SJSA1 (cell line): ENCODE results near the gene TSPAN17. TPM values are rescaled to one million over a fixed set of nuclear protein-coding genes. Genes with fewer than 3 reads are reported as not detected.

Experiments
- DNase-seq, 2 experiments: peaks; one replicate each; pipeline ENCODE4 v3.0.0-alpha.2; 2015 to 2020; ENCODE audit warnings: low spot score in 2 of 2, low read depth in 1 of 2
- H3K27ac ChIP-seq: fragments of 250-450 bp; sonication (Bioruptor Pico); 2 replicates; pipeline ENCODE4 v1.5.1; 2020; ENCODE audit warnings: mild to moderate bottlenecking, moderate library complexity
- H3K27me3 ChIP-seq: fragments of 250-450 bp; sonication (Bioruptor Pico); replicated peaks from 2 replicates; pipeline ENCODE4 v1.5.1; 2020; ENCODE audit warnings: mild to moderate bottlenecking, moderate library complexity
- H3K36me3 ChIP-seq: fragments of 250-450 bp; sonication (Bioruptor Pico); 2 replicates; pipeline ENCODE4 v1.5.1; 2020; ENCODE audit warnings: mild to moderate bottlenecking
- H3K4me1 ChIP-seq: fragments of 250-450 bp; sonication (Bioruptor Pico); replicated peaks from 2 replicates; pipeline ENCODE4 v1.6.1; 2021; ENCODE audit warnings: mild to moderate bottlenecking
- H3K4me3 ChIP-seq: fragments of 250-450 bp; sonication (Bioruptor Pico); 2 replicates; pipeline ENCODE4 v1.5.1; 2020; ENCODE audit warnings: mild to moderate bottlenecking
- H3K9me3 ChIP-seq: fragments of 250-450 bp; sonication (Bioruptor Pico); replicated peaks from 2 replicates; pipeline ENCODE4 v1.5.1; 2020; ENCODE audit warnings: mild to moderate bottlenecking
- total RNA-seq: library from RNA; depleted of rRNA; stranded (reverse); fragments of >200 nt; shearing (Covaris generic); gene quantifications from 2 replicates; pipeline ENCODE4 v1.2.3, GENCODE V29; 2014

Gene TSPAN17
- total RNA-seq, 1 experiment from 2014 or later, result 50.9 TPM

DNA sequence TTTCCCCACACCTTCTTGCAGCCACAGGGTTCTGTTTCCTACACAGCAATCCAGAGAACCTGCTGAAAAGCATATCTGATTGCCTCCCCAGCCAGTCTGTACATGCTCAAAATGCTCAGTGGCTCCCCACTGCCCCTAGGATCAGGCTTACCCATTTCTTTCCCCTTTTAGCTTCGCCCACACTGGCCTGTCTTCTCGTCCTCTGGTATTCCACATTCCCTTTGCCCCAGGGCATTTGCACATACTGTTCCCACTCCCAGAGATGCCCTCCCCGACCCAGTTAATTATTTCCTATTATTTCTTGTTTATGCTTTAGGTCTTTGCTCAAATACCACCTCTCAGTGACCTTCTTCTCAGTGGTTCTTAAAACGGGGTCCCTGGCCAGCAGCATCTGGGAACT, 6.7 kb upstream of the TSPAN17 start:
- Histone ChIP-seq H3K9me3 (no peaks in the 10 kb centered on the region), H3K27me3 (peaks cover 23% of the 10 kb centered on the region), H3K27ac (no peak overlapping the region), H3K4me1 (no peaks in the 10 kb centered on the region), H3K36me3 (no peaks in the 10 kb centered on the region), H3K4me3 (no peak overlapping the region)
- no peak for DNase-seq

DNA sequence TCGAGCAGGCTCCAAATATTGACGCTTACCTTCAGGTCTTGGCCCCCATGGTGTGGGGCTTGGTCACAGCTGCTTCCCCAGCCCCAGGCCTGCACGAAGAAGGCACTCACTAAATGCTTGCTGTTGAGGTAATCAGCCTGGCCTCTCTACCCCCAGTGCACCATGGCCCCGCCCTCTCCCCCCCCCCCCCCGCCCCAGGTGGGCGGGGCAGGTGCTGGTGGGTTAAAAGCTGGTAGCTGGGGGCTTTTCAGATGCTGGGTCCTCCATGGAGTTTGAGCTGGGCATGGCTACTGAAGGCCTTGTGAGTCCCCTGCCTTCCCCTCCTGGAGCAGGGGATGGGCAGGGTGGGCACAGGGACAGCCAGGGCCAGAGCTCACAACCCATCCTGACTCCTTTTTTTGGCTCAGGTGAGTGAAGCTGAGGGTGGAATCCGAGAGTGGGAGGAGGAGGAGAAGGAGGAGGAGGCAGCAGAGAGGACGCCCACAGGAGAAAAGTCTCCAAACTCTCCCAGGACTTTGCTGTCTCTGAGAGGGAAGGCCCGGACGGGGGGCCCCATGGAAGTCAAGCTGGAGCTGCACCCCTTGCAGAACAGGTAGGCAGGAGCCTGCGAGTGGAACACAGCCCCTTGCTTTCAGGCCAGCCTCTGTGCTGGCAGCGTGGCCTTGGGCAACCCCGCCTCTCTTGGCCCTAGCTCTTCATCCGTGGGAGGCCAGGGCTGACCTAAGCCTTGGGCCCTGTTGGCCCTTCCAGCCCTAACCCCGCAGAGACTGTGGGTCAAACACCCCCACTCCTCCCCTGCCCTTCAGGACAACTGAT, 4.4 kb upstream of the TSPAN17 start:
- peaks cover 5% of the 10 kb centered on the region; the same call in 1 of the 2 replicates for H3K27me3 ChIP-seq
- no peak for DNase-seq

DNA sequence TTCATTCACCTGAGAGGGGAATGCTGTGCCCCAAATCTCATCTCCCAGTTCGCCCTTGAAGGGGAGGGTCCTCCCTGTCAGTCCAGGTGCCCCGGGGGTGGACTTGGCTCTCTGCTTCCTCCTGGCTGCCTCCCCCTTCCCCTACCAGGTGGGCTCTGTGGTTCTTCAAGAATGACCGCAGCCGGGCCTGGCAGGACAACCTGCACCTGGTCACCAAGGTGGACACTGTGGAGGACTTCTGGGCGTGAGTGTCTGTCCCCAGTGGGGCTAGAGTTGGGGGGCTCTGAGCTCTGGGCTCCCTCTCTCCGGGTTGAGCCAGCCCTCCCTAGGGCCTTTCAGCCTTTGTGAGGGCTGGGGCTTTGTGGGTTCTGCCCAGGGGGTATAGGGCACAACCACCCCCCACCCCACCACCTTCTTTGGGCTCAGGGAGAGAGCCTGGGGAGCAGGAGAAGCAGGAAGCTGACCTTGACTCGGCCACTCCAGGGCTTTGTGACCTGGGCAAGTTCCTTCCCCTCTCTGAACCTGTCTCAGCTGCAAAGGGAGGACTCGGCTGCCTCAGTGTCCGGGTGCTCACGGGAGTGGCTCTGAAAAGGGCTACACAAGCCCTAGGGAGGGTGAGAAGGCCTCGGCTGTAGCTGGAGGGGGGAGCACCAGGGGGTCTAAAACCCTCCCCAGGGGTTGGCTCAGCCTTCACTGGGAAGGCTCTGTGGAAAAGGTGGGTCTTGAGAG, 3.6 kb upstream of the TSPAN17 start:
- DNase-seq, result no peak
- no peaks in the 10 kb centered on the region for H3K9me3 ChIP-seq
- peaks cover 13% of the 10 kb centered on the region for H3K4me1 ChIP-seq
- H3K4me3 ChIP-seq, result no peak overlapping the region
- no peaks in the 10 kb centered on the region for H3K27me3 ChIP-seq
- H3K36me3 ChIP-seq, result no peaks in the 10 kb centered on the region
- H3K27ac ChIP-seq, result no peak overlapping the region

More for the DNA sequence above, 4.4 kb upstream of the TSPAN17 start:
- Histone ChIP-seq H3K27ac (no peak overlapping the region), H3K4me1 (peaks cover 6% of the 10 kb centered on the region), H3K36me3 (no peaks in the 10 kb centered on the region), H3K4me3 (no peak overlapping the region), H3K9me3 (no peaks in the 10 kb centered on the region)

DNA sequence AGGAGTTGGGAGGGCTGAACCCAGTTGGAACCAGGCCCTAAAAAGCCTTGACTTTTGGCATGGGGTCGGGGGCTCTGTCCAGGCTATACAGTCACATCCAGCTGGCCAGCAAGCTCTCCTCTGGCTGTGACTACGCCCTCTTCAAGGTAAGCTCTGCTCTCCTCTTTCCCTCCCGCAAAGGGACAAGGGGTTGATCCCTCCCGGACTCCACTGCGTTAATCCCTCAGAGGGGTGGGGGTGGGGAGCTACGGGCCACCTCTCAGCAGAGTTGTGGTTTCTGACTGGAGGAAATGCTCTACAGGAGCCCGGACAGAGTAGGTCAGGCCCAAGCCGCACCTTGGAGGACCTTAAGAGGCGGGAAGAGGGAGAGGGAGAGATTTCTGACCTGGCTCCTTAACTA, 3.0 kb upstream of the TSPAN17 start:
- H3K27ac ChIP-seq, result no peak overlapping the region
- no peaks in the 10 kb centered on the region for H3K36me3 ChIP-seq
- peaks cover 16% of the 10 kb centered on the region for H3K4me1 ChIP-seq
- H3K27me3 ChIP-seq, result no peaks in the 10 kb centered on the region
- no peak overlapping the region for H3K4me3 ChIP-seq
- no peak for DNase-seq
- H3K9me3 ChIP-seq, result no peaks in the 10 kb centered on the region

DNA sequence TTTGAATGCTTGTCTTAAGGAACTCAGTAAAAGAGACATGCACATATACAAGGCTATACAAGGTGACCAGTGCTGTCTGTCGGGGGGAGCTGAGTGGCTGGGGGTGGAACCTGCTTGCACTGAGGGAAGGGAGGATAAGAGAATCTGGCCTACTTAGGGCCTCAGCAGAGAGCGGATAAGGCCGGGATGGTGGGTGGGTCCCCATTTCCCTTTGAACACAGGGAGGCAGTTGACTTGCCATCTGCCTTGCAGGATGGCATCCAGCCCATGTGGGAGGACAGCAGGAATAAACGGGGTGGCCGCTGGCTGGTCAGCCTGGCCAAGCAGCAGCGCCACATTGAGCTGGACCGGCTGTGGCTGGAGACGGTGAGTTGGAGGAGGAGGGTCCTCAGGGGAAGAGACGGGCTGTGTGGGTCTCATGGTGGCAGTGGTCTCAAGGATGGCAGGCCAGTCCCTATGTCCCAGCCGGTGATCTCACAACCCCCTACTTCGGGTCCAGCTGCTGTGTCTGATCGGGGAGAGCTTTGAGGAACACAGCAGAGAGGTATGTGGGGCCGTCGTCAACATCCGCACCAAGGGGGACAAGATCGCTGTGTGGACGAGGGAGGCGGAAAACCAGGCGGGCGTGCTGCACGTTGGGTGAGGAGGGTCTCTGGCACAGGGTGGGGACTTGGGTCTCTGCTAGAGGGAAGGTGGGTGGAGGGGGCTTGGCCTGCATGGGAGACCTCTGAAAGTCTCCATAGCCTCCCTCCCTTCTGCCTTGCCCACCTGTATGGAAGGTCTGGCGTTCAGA, 2.2 kb upstream of the TSPAN17 start:
- H3K27me3 ChIP-seq, result no peaks in the 10 kb centered on the region
- no peaks in the 10 kb centered on the region for H3K9me3 ChIP-seq
- H3K4me3 ChIP-seq, result no peak overlapping the region
- H3K27ac ChIP-seq, result no peak overlapping the region
- H3K4me1 ChIP-seq, result peaks cover 16% of the 10 kb centered on the region
- DNase-seq, result no peak
- H3K36me3 ChIP-seq, result no peaks in the 10 kb centered on the region

DNA sequence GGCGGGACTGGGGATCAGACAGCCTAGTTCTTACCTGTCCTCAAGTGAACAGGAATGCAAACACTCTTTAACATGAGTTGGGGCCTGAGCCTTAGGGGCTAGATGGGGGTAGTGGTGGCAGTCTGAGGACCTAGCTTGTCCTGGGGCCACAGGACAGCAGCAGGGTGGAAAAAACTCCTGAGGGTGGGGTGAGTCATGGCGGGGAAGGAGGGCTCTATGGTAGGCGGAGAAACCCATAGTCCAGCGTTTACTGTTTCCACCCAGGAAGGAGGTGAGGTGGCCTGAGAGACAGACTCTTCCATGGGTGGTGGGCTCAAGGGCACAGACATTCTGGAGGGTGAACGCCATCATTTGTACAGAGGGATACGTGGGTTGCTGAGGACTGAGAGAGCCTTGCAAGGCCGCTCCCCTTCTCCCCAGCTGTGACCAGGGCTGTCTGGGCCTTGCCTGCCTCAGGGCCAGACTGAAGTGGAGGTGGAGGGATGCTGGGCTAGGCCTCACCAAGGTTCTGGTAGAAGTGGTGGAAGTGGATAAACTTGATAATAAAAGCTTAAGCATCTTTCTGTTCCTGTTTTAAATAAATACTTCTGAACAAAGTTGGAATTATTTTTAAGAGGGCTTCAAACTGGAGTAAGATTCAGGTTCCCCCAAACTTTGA, 1.1 kb upstream of the TSPAN17 start:
- Histone ChIP-seq H3K27me3 (no peaks in the 10 kb centered on the region), H3K9me3 (no peaks in the 10 kb centered on the region), H3K27ac (no peak overlapping the region), H3K4me1 (peaks cover 16% of the 10 kb centered on the region), H3K4me3 (no peak overlapping the region), H3K36me3 (no peaks in the 10 kb centered on the region)
- no peak for DNase-seq

DNA sequence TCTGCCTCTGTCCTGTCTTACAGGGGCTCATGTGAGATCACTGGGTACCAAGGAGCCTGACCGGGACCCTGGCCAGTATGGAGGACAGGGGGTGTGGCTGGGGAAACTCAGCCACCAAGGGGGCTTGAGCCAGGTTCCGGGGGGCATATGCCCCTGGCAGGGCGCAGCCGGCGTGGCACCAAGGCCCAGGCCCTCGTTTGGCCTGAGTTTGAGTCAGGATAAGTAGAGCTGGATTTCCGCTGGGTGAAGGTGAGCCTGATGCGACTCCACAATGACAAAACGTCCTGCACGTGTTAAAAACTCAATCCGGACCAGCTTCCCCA, 616 bp upstream of the TSPAN17 start:
- Histone ChIP-seq H3K4me3 (peak overlapping the region; percentile 57), H3K36me3 (no peaks in the 10 kb centered on the region), H3K4me1 (peaks cover 16% of the 10 kb centered on the region), H3K9me3 (no peaks in the 10 kb centered on the region), H3K27ac (no peak overlapping the region), H3K27me3 (no peaks in the 10 kb centered on the region)
- DNase-seq, result no peak

DNA sequence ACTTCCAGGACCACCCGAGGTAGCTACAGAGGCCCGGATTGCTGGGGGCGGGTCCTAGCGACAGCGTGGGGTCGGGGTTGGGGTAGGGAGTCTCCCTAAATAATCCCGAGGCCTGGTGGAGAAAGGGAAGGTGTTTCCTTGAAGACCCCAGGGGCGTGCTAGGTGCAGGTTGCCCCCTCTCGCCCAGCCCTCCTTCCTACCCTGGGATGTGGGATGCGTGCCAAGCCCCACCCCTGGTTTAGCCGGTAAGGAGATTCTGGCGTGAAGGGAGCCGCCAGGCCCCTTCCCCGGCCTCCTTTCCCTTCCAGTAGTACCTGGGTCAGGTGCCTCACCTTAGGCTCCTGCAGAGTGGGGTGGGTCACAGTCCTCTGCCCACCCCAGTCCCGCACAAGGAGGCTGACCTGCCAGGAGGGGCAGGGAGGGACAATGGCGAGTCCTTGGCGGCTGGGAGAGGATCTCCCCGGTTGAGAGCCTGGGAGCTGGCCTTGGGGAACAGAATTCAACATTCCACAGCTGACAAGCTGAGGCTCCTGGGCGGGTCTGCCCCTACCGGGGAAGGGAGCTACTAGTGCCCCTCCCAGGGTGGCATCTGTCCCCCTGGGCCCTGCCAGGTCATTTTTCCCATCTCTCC, 674 bp downstream of the TSPAN17 start:
- H3K36me3 ChIP-seq, result peaks cover 5% of the 10 kb centered on the region
- peak; percentile 63 to 76 for DNase-seq
- peaks cover 16% of the 10 kb centered on the region for H3K4me1 ChIP-seq
- peak overlapping the region; percentile 52; the same call in 1 of the 2 replicates for H3K27ac ChIP-seq
- H3K27me3 ChIP-seq, result no peaks in the 10 kb centered on the region
- H3K4me3 ChIP-seq, result peak overlapping the region; percentile 57
- H3K9me3 ChIP-seq, result no peaks in the 10 kb centered on the region

DNA sequence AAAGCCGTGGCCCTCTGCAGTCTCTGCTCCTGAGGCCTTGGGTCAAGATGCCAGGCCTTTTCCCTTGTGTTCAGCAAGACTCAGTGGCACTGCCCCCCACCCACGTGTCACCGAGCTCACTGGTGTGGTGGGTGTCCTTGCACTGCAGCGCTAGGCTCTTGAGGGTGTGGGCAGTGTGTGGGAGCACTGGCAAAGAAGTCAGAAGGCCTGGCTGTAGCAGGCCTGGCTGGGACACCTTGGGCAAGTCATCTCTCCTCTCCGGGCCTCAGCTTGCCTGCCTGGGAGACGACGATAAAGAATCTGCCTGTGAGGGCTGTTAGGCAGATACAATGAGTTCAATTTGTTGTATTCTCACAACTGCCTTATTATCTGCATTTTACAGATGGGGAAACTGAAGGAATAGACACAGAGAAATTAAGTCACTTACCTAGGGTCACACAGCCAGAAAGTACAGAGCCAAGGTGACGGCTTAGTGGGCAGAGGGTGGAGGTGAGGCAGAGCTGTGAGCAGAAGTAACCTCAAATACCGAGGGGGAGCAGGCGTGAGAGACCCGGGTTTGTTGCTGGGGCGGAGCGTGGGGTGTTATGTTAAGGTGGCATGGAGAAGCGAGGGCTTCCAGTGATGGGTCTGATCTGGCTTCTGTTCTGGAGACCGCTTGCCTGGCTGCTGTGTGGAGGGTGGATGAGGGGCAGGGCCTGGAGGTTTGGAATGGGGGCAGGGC, 1.4 kb downstream of the TSPAN17 start:
- peaks cover 12% of the 10 kb centered on the region for H3K36me3 ChIP-seq
- peaks cover 16% of the 10 kb centered on the region for H3K4me1 ChIP-seq
- DNase-seq, result no peak
- H3K4me3 ChIP-seq, result peak overlapping the region; percentile 57
- no peaks in the 10 kb centered on the region for H3K9me3 ChIP-seq
- no peaks in the 10 kb centered on the region for H3K27me3 ChIP-seq
- no peak overlapping the region for H3K27ac ChIP-seq

DNA sequence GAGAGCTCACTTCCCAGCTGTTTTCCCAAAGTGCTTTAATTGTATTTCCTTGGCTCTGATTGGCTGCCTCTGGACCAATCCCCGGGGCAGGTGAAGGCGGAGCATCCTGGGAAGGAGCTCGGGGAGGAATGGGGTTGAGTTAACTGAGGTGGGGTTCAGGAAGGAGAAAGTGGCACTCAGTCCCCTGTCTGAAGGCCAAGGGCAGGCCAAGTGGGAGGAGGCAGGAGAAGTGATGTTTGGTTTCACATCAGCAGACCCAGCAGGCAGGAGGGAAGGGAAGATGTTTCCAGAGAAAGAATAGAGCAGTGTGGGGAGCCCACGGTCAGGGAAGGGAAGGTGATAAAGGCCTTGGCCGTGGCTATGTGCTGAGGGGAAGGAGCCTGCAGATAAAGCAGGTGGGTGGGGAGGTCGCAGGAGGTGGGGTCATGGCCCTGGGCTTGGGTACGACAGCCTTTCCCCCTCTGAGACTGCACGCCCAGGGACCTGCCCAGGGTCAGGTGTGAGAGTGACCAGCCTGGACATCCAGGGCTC, 3.1 kb downstream of the TSPAN17 start:
- no peaks in the 10 kb centered on the region for H3K9me3 ChIP-seq
- no peak overlapping the region for H3K27ac ChIP-seq
- DNase-seq, result no peak
- no peaks in the 10 kb centered on the region for H3K27me3 ChIP-seq
- H3K36me3 ChIP-seq, result peaks cover 23% of the 10 kb centered on the region
- H3K4me3 ChIP-seq, result no peak overlapping the region
- peaks cover 16% of the 10 kb centered on the region for H3K4me1 ChIP-seq

DNA sequence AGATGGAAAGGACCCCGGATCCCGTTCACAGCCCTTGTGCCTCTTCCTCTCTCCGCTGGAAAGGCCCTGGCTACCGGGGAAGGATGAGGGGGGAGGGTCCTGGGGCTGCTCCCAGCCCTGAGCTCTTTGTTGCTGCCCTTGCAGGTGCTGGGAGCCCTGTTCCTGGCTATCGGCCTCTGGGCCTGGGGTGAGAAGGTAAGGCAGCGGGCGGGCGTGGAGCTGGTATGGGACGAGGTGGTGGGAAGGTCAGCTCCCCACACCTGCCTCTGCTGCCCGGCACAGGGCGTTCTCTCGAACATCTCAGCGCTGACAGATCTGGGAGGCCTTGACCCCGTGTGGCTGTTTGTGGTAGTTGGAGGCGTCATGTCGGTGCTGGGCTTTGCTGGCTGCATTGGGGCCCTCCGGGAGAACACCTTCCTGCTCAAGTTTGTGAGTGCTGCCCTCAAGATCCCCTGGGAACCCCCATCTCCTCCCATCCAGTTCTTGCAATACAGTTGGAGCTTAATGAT, 4.2 kb downstream of the TSPAN17 start:
- Histone ChIP-seq H3K4me3 (no peak overlapping the region), H3K36me3 (peaks cover 23% of the 10 kb centered on the region), H3K9me3 (no peaks in the 10 kb centered on the region), H3K27me3 (no peaks in the 10 kb centered on the region), H3K27ac (no peak overlapping the region), H3K4me1 (peaks cover 15% of the 10 kb centered on the region)
- DNase-seq, result no peak

DNA sequence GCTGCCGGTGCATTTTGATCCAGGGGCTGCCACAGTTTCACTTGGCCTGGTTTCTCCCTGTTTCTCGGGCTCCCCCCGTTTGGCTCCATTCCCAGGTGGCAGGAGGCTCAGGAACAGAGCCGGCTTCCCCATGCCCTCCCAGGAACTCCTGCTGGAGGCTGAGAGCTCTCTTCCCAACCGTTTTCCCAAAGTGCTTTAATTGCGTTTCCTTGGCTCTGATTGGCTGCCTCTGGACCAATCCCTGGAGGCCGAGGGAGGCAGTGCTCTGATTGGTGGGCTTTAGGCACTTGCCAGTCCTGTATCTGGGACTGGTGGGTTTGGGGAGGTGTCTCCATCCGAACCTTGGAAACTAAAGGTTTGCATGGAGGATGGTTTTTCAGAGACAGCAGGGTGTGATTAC, 4.9 kb downstream of the TSPAN17 start:
- Histone ChIP-seq H3K36me3 (peaks cover 29% of the 10 kb centered on the region), H3K9me3 (no peaks in the 10 kb centered on the region), H3K27ac (no peak overlapping the region), H3K4me3 (no peak overlapping the region), H3K4me1 (peaks cover 11% of the 10 kb centered on the region), H3K27me3 (no peaks in the 10 kb centered on the region)
- no peak for DNase-seq
